Loucy (cell line): ENCODE results near the gene CPA5.
A peak's percentile ranks its signal among the peaks of the same experiment; 100 is the strongest.

Experiments used
- H2AFZ ChIP-seq: fragments of 200-600 bp; sonication (generic); 2 replicates; pipeline ENCODE4 v1.6.0; 2016; ENCODE audit warnings: antibody characterized with exemption, mild to moderate bottlenecking, low read length, moderate library complexity
- H3F3A ChIP-seq: fragments of 200-600 bp; 2 replicates; pipeline ENCODE4 v1.6.0; 2016; ENCODE audit warnings: antibody characterized with exemption, low read depth, mild to moderate bottlenecking
- H3K27me3 ChIP-seq: fragments of 200-600 bp; sonication (generic); 2 replicates; pipeline ENCODE4 v1.6.1; 2014; ENCODE audit warnings: low read length, mild to moderate bottlenecking; ENCODE audit not compliant: insufficient read depth, poor library complexity, severe bottlenecking
- H3K36me3 ChIP-seq: fragments of 200-600 bp; sonication (generic); 2 replicates; pipeline ENCODE4 v1.6.1; 2016; ENCODE audit warnings: low read length; ENCODE audit not compliant: insufficient read depth
- H3K4me1 ChIP-seq: fragments of 200-600 bp; sonication (generic); 2 replicates; pipeline ENCODE4 v1.5.1; 2014; ENCODE audit warnings: low read length, mild to moderate bottlenecking; ENCODE audit not compliant: insufficient read depth, poor library complexity, severe bottlenecking
- H3K4me2 ChIP-seq: fragments of 200-600 bp; sonication (generic); 2 replicates; pipeline ENCODE4 v1.6.0; 2014; ENCODE audit warnings: antibody characterized with exemption, low read length, low read depth, mild to moderate bottlenecking; ENCODE audit not compliant: poor library complexity, severe bottlenecking
- H3K4me3 ChIP-seq: fragments of 200-600 bp; sonication (generic); 2 replicates; pipeline ENCODE4 v1.5.1; 2014; ENCODE audit warnings: low read length, mild to moderate bottlenecking, mixed read lengths; ENCODE audit not compliant: poor library complexity, severe bottlenecking
- H3K79me2 ChIP-seq: fragments of 200-600 bp; sonication (generic); 2 replicates; pipeline ENCODE4 v1.6.1; 2014; ENCODE audit warnings: low read length; ENCODE audit not compliant: insufficient read depth
- H3K9ac ChIP-seq: fragments of 200-600 bp; sonication (generic); 2 replicates; pipeline ENCODE4 v1.6.0; 2014; ENCODE audit warnings: mild to moderate bottlenecking, low read depth, low read length, moderate library complexity; ENCODE audit not compliant: poor library complexity, severe bottlenecking
- H3K9me2 ChIP-seq: fragments of 200-600 bp; sonication (generic); replicated peaks from 2 replicates; pipeline ENCODE4 v1.6.1; 2016; ENCODE audit warnings: low read depth, low read length, mixed read lengths
- H3K9me3 ChIP-seq: fragments of 200-600 bp; sonication (generic); 2 replicates; pipeline ENCODE4 v1.6.1; 2014; ENCODE audit warnings: mild to moderate bottlenecking, antibody characterized with exemption, low read length, low read depth; ENCODE audit not compliant: insufficient read depth
- H4K20me1 ChIP-seq: fragments of 200-600 bp; sonication (generic); 2 replicates; pipeline ENCODE4 v1.6.0; 2014; ENCODE audit warnings: antibody characterized with exemption, low read length, mild to moderate bottlenecking; ENCODE audit not compliant: insufficient read depth, poor library complexity, severe bottlenecking
- EZH2phosphoT487 ChIP-seq: fragments of 200-600 bp; IDR thresholded peaks from 2 replicates; pipeline ENCODE4 v1.6.1; 2018; ENCODE audit warnings: antibody characterized with exemption, mild to moderate bottlenecking, moderate library complexity, borderline replicate concordance
- TF ChIP-seq, protein P1 (sequence below): fragments of 200-600 bp; sonication (generic); conservative IDR thresholded peaks from 2 replicates; pipeline ENCODE4 v1.5.1; 2014; ENCODE audit warnings: mild to moderate bottlenecking, antibody characterized with exemption, low read length

The CPA5 gene

DNA sequence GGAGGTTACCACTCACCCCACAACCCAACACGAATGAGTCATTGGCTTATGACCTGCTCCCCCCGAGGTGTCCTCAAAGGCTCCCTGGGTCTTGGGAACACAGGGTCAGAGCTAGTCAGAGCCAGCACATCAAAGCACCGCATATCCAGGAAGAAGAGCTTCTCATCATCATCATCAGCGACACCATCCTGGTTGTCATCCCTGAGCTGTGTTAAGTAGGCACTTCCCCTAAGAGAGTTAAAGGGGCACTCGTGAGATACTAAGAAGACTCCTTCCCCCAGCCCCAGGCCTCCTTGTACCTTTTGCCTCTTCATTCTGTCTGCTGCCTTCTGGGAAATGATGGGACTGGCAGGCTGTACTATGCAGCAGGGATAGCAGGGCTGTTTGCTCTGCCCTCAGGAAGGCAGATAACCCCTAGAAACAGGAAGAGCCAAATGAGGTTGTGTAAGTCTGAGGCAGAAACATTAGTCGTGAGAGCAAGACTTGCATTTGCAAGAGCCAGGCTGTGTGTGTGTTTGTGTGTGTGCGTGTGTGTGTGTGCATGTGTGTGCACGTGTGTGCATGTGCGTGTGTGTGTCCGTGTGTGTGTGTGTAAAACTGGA, 24.6 kb downstream of the CPA5 start:
- no peaks in the 10 kb centered on the region for H3K36me3 ChIP-seq
- no peak for TF ChIP-seq EZH2phosphoT487
- TF ChIP-seq, protein P1, sequence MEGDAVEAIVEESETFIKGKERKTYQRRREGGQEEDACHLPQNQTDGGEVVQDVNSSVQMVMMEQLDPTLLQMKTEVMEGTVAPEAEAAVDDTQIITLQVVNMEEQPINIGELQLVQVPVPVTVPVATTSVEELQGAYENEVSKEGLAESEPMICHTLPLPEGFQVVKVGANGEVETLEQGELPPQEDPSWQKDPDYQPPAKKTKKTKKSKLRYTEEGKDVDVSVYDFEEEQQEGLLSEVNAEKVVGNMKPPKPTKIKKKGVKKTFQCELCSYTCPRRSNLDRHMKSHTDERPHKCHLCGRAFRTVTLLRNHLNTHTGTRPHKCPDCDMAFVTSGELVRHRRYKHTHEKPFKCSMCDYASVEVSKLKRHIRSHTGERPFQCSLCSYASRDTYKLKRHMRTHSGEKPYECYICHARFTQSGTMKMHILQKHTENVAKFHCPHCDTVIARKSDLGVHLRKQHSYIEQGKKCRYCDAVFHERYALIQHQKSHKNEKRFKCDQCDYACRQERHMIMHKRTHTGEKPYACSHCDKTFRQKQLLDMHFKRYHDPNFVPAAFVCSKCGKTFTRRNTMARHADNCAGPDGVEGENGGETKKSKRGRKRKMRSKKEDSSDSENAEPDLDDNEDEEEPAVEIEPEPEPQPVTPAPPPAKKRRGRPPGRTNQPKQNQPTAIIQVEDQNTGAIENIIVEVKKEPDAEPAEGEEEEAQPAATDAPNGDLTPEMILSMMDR: no peak
- no peaks in the 10 kb centered on the region for H4K20me1 ChIP-seq
- peak overlapping the region; percentile 61; the same call in 1 of the 2 replicates for H2AFZ ChIP-seq
- no peak overlapping the region for H3K9ac ChIP-seq
- no peaks in the 10 kb centered on the region for H3K27me3 ChIP-seq
- H3K9me2 ChIP-seq: no peaks in the 10 kb centered on the region
- no peaks in the 10 kb centered on the region for H3K9me3 ChIP-seq
- H3K4me3 ChIP-seq: no peak overlapping the region
- H3K4me2 ChIP-seq: peak overlapping the region; percentile 5
- H3K4me1 ChIP-seq: peaks cover 35% of the 10 kb centered on the region
- no peaks in the 10 kb centered on the region for H3F3A ChIP-seq
- no peaks in the 10 kb centered on the region for H3K79me2 ChIP-seq

DNA sequence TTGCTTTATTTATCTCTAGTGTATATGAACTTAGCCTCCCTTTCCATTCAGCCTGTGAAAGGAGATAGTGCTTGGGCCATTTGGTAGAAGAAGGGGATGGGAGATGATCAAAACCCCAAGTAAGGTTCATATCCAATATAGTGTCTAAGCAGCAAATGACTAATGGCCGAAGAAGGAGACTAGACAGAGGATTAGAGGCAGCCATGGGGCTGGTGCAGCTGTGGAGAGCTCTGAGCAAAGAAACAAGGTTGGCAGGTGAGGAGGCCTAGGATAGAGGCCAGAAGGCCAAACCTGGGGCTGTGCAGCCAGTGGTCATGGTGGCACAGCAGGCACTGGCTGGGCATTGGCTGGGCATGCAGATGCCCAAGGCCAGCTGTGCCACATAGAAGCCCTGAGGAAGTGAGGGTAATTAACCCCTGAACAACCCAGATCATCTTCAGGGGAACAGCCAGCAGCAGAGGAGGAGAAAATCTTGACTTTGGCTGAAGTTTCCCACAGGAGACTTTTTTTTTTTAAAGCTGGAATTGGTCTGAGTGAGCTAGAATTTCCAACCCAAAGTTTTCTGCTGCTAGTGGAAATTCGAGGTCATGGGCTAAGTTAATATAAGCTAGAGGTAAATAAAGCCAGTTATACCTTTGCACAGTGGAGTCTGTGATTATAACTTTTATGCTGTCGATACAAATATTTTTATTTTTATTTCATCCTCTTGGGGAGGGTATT, 25.4 kb downstream of the CPA5 start:
- Histone ChIP-seq H3K4me3 (no peak overlapping the region), H3K9me2 (no peaks in the 10 kb centered on the region), H3K9me3 (no peaks in the 10 kb centered on the region), H3K4me1 (peaks cover 35% of the 10 kb centered on the region), H4K20me1 (no peaks in the 10 kb centered on the region), H2AFZ (peak overlapping the region; percentile 61; the same call in 1 of the 2 replicates), H3F3A (no peaks in the 10 kb centered on the region), H3K4me2 (peak overlapping the region; percentile 5), H3K9ac (no peak overlapping the region), H3K27me3 (no peaks in the 10 kb centered on the region), H3K36me3 (no peaks in the 10 kb centered on the region), H3K79me2 (no peaks in the 10 kb centered on the region)
- TF ChIP-seq, protein P1: no peak
- TF ChIP-seq EZH2phosphoT487: no peak

DNA sequence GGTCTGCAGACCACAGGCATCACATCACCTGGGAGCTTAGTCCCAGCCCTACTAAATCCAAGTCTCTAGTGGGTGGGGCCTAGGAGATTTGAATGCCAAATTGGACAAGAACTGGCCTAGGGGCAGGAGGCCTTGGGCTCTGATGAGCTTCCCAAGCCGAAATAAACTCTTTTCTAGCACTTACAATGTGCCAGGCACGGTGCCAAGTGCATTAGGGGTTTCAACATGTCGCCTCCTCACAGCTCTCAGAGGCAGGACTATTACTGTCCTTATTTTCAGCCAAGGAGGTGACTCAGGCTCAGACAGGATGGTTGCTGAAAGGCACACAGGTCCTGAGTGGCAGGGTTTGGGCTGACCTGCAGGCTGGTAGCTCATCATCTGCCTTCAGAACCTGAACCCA, 26.4 kb downstream of the CPA5 start:
- Histone ChIP-seq H3K4me1 (peaks cover 35% of the 10 kb centered on the region), H3K4me3 (no peak overlapping the region), H3K79me2 (no peaks in the 10 kb centered on the region), H3K9me3 (peaks cover 6% of the 10 kb centered on the region; the same call in 1 of the 2 replicates), H3K9me2 (no peaks in the 10 kb centered on the region), H3K36me3 (no peaks in the 10 kb centered on the region), H4K20me1 (no peaks in the 10 kb centered on the region), H3K9ac (no peak overlapping the region), H3F3A (no peaks in the 10 kb centered on the region), H3K4me2 (no peak overlapping the region), H3K27me3 (no peaks in the 10 kb centered on the region), H2AFZ (no peak overlapping the region)
- TF ChIP-seq, protein P1: no peak
- no peak for TF ChIP-seq EZH2phosphoT487
